Measurements from ENCODE around the gene MLH1. TPM values are rescaled to one million over a fixed set of nuclear protein-coding genes. Genes with fewer than 3 reads are reported as not detected.
"Not testable (repeated sequence)": the region's sequence is repeated elsewhere in the genome, so short reads cannot be mapped to it uniquely, and the experiment has no call there.

MLH1 gene
- total and polyA plus RNA-seq, 11 donors, result 26.0 to 58.4 (median 50.3) TPM

DNA sequence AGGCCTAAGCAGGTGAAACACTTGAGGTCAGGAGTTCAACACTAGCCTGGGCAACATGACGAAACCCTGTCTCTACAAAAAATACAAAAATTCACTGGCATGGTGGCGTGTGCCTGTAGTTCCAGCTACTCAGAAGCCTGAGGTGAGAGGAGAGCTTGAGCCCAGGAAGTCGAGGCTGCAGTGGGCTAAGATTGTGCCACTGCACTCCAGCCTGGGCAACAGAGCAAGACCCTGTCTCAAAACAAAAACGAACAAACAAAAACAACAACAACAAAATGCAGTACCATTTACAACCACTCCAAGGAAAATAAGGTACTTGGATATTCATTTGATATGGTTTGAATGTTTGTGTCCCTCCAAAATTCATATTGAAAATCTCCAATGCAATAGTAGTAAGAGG, 32.8 kb upstream of the MLH1 start:
- no peak for TF ChIP-seq POLR2A (IDR thresholded peaks at IDR 0.05)
- TF ChIP-seq, protein P1, sequence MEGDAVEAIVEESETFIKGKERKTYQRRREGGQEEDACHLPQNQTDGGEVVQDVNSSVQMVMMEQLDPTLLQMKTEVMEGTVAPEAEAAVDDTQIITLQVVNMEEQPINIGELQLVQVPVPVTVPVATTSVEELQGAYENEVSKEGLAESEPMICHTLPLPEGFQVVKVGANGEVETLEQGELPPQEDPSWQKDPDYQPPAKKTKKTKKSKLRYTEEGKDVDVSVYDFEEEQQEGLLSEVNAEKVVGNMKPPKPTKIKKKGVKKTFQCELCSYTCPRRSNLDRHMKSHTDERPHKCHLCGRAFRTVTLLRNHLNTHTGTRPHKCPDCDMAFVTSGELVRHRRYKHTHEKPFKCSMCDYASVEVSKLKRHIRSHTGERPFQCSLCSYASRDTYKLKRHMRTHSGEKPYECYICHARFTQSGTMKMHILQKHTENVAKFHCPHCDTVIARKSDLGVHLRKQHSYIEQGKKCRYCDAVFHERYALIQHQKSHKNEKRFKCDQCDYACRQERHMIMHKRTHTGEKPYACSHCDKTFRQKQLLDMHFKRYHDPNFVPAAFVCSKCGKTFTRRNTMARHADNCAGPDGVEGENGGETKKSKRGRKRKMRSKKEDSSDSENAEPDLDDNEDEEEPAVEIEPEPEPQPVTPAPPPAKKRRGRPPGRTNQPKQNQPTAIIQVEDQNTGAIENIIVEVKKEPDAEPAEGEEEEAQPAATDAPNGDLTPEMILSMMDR (IDR thresholded peaks at IDR 0.05), result peak in 3 of 12 donors; percentile 11 to 45 (median 28)
- no peak for DNase-seq
- no peak overlapping the region for H3K4me3 ChIP-seq
- WGBS, 4 donors, result 88 to 94% (median 93%) methylated on average over 4 of the region's 4 CpGs
- intact Hi-C loops (cut with DNase I), result no loop called here
- no peaks in the 10 kb centered on the region for H3K27me3 ChIP-seq
- H3K4me1 ChIP-seq, result peaks cover 0 to 15% (median 6%) of the 10 kb centered on the region in 12 donors
- H3K36me3 ChIP-seq, result no peaks in the 10 kb centered on the region
- no peaks in the 10 kb centered on the region for H3K9me3 ChIP-seq
- no peak for ATAC-seq
- no peak overlapping the region for H3K27ac ChIP-seq

DNA sequence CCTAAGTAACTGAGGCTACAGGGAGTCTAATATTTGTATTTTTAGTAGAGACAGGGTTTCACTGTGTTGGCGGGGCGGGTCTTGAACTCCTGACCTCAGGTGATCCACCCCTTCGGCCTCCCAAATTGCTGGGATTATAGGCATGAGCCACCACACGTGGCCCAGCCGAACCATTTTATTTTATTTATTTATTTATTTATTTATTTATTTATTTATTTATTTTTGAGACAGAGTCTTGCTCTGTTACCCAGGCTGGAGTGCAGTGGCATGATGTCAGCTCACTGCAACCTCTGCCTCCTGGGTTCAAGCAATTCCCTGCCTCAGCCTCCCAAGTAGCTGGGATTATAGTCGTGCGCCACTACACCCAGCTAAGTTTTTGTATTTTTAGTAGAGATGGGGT, 30.3 kb upstream of the MLH1 start:
- H3K36me3 ChIP-seq; H3K9me3 ChIP-seq; DNase-seq; ATAC-seq; H3K27me3 ChIP-seq; intact Hi-C loops (cut with DNase I); H3K27ac ChIP-seq; H3K4me3 ChIP-seq: not testable (repeated sequence)
- WGBS, 4 donors, result 94 to 100% (median 96%) methylated on average over 7 of the region's 7 CpGs
- peaks cover 0 to 12% (median 6%) of the 10 kb centered on the region in 12 donors for H3K4me1 ChIP-seq

DNA sequence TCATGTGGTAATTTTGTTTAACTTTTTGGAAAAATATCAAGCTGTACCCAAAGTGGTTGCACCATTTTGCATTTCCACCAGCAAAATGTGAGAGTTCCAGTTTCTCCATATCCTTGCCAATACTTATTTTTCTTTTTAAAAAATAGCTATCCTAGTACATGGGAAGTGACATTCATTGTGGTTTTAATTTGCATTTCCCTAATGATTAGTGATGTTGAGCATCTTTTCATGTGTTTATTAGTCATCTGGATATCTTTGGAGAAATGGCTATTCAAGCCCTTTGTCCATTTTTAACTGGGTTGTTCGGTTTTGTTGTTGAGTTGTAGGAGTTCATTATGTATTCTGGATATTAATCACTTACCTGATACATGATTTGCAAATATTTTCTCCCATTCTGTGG, 29.0 kb upstream of the MLH1 start:
- TF ChIP-seq POLR2A (IDR thresholded peaks at IDR 0.05), result no peak
- TF ChIP-seq, protein P1 (IDR thresholded peaks at IDR 0.05), result no peak
- WGBS, 4 donors, result 84 to 92% (median 88%) methylated on average over 1 of the region's 1 CpG
- Histone ChIP-seq H3K36me3 (no peaks in the 10 kb centered on the region), H3K9me3 (no peaks in the 10 kb centered on the region), H3K27me3 (no peaks in the 10 kb centered on the region), H3K27ac (no peak overlapping the region), H3K4me3 (no peak overlapping the region), H3K4me1 (peaks cover 0 to 9% (median 0%) of the 10 kb centered on the region in 12 donors)
- no peak for DNase-seq
- ATAC-seq, result no peak
- intact Hi-C loops (cut with DNase I), result no loop called here

DNA sequence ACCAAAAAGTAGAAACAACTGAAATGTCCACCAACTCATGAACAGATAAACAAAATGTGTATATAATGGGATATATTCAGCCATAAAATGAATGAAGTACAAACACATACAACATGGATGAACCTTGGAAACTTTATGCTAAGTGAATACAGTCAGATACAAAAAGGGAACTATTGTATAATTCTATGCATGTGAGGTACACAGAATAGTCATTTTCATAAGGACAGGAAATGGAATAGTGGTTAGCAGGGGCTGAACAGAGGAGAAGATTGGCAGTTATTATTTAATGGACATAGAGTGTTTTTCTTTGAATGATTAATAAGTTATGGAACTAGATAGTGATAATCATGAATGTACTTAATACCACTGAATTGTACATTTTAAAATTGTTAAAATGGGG, 28.5 kb upstream of the MLH1 start:
- TF ChIP-seq, protein P1 (IDR thresholded peaks at IDR 0.05), result no peak
- no peak for TF ChIP-seq POLR2A (IDR thresholded peaks at IDR 0.05)
- no peak overlapping the region for H3K27ac ChIP-seq
- intact Hi-C loops (cut with DNase I), result no loop called here
- H3K36me3 ChIP-seq, result no peaks in the 10 kb centered on the region
- peaks cover 0 to 14% (median 2%) of the 10 kb centered on the region in 12 donors for H3K4me1 ChIP-seq
- no peak for ATAC-seq
- DNase-seq, result no peak
- H3K9me3 ChIP-seq, result no peaks in the 10 kb centered on the region
- no peak overlapping the region for H3K4me3 ChIP-seq
- no peaks in the 10 kb centered on the region for H3K27me3 ChIP-seq

DNA sequence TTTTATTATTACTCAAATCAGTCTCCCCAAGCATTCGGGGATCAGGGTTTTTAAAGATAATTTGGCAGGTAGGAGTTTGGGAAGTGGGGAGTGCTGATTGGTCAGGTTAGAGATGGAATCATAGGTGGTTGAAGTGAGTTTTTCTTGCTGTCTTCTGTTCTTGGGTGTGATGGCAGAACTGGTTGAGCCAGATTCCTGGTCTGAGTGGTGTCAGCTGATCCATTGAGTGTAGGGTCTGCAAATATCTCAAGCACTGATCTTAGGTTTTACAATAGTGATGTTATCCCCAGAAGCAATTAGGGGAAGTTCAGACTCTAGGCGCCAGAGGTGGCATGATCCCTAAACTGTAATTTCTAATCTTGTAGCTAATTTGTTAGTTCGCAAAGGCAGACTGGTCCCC, 27.9 kb upstream of the MLH1 start:
- TF ChIP-seq, protein P1 (IDR thresholded peaks at IDR 0.05), result no peak
- TF ChIP-seq POLR2A (IDR thresholded peaks at IDR 0.05), result no peak
- intact Hi-C loops (cut with DNase I), result no loop called here
- no peaks in the 10 kb centered on the region for H3K36me3 ChIP-seq
- no peaks in the 10 kb centered on the region for H3K27me3 ChIP-seq
- ATAC-seq (no peak), DNase-seq (no peak)
- H3K9me3 ChIP-seq, result no peaks in the 10 kb centered on the region
- no peak overlapping the region for H3K27ac ChIP-seq
- WGBS, 4 donors, result 84 to 88% (median 85%) methylated on average over 3 of the region's 3 CpGs
- no peak overlapping the region for H3K4me3 ChIP-seq
- peaks cover 0 to 20% (median 5%) of the 10 kb centered on the region in 12 donors for H3K4me1 ChIP-seq

Data from heart left ventricle (tissue), 16 donors.